MCF 10A (cell line): ENCODE data around the gene RAMP1. TPM values are rescaled to one million over a fixed set of nuclear protein-coding genes. Genes with fewer than 3 reads are reported as not detected.

ENCODE experiments used
- BruUV-seq: library from RNA; stranded (reverse); fragments of 400-500 nt; replicated peaks from 2 replicates; lab custom pipeline; 2021; lab: Mats Ljungman, UMichigan
- CTCF ChIA-PET: fragments of 300-600 bp; sonication (Branson Sonifier 250); formaldehyde crosslinking; extraction: SDS; loops from one replicate; lab custom pipeline; 2021; ENCODE audit warnings: antibody characterized with exemption, inconsistent platforms; lab: Yijun Ruan, JAX
- POLR2A ChIA-PET: fragments of 300-600, 350-650 bp; sonication (Branson Sonifier 250); formaldehyde crosslinking; extraction: SDS; loops from one replicate; lab custom pipeline; 2020; ENCODE audit warnings: antibody characterized with exemption, inconsistent platforms; lab: Yijun Ruan, JAX
- DNase-seq: peaks from one replicate; pipeline ENCODE4 v3.0.0-alpha.2; 2018; ENCODE audit not compliant: unreplicated experiment
- H3K27ac Mint-ChIP-seq: one replicate; pipeline ENCODE4 v1.8.0; 2022; ENCODE audit warnings: mild to moderate bottlenecking, low read depth, mixed read lengths; ENCODE audit not compliant: unreplicated experiment
- H3K27me3 Mint-ChIP-seq: one replicate; pipeline ENCODE4 v1.8.0; 2022; ENCODE audit warnings: mixed read lengths; ENCODE audit not compliant: insufficient read depth, unreplicated experiment
- H3K36me3 Mint-ChIP-seq: one replicate; pipeline ENCODE4 v1.8.0; 2022; ENCODE audit warnings: mild to moderate bottlenecking, moderate library complexity, mixed read lengths; ENCODE audit not compliant: insufficient read depth, unreplicated experiment
- H3K4me1 Mint-ChIP-seq: one replicate; pipeline ENCODE4 v1.8.0; 2022; ENCODE audit warnings: mixed read lengths; ENCODE audit not compliant: insufficient read depth, unreplicated experiment
- H3K4me3 Mint-ChIP-seq: one replicate; pipeline ENCODE4 v1.8.0; 2022; ENCODE audit warnings: mild to moderate bottlenecking, moderate library complexity, mixed read lengths; ENCODE audit not compliant: unreplicated experiment
- H3K9me3 Mint-ChIP-seq: one replicate; pipeline ENCODE4 v1.8.0; 2022; ENCODE audit warnings: mixed read lengths; ENCODE audit not compliant: unreplicated experiment
- CTCF ChIP-seq: fragments of 200-600 bp; IDR thresholded peaks from one replicate; pipeline ENCODE4 v1.8.0; 2022; ENCODE audit warnings: antibody characterized with exemption, mild to moderate bottlenecking; ENCODE audit not compliant: unreplicated experiment
- intact Hi-C: fragments of 100-400 bp; cut with micrococcal nuclease; formaldehyde crosslinking; loops from 2 replicates; pipeline ENCODE4 v1.14.1; 2022
- total RNA-seq: library from RNA; stranded (reverse); gene quantifications from 2 replicates; pipeline ENCODE4 v1.2.3, GENCODE V29; 2022

RAMP1 gene
- total RNA-seq, 1 experiment from 2014 or later = 11.2 TPM

DNA sequence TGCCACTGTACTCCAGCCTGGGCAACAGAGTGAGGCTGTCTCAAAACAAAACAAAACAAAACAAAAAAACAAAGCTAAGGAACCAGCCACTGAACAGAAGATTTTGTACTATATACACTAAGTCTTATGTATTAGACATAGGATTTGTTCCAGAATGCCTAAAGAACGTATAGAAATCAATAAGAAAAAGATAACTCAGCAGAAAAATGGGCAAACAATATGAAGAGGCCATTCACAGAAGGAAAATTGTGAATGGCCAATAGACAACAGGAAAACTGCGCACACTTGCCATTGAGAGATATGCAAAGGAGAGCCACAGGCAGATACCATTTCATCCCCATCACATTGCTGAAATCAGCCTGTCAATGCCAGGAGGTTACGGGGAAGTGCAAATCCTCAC, 92.5 kb downstream of the RAMP1 start:
- DNase-seq = no peak
- no peak overlapping the region for H3K4me3 Mint-ChIP-seq
- H3K4me1 Mint-ChIP-seq = no peaks in the 10 kb centered on the region
- H3K27ac Mint-ChIP-seq = no peak overlapping the region
- CTCF ChIA-PET = no interaction called here
- no peaks in the 10 kb centered on the region for H3K36me3 Mint-ChIP-seq
- POLR2A ChIA-PET = interaction anchor here (0.7 kb wide), 2 partner anchors 15 to 87 kb away, joined by 3 read pairs; no protein-coding TSS in a partner anchor
- no TSS peak for BruUV-seq
- no peak for TF ChIP-seq CTCF
- peaks cover 4% of the 10 kb centered on the region for H3K9me3 Mint-ChIP-seq
- H3K27me3 Mint-ChIP-seq = no peaks in the 10 kb centered on the region
- intact Hi-C loops = no loop called here

GRCh38 chr2:237952851-237953250, 93.4 kb downstream of the RAMP1 start:
- no peak for TF ChIP-seq CTCF
- peaks cover 6% of the 10 kb centered on the region for H3K4me1 Mint-ChIP-seq
- DNase-seq = no peak
- ChIA-PET CTCF (no interaction called here), POLR2A (interaction anchor here (0.6 kb wide), 1 partner anchor 10 kb away, joined by 4 read pairs; no protein-coding TSS in a partner anchor)
- H3K36me3 Mint-ChIP-seq = no peaks in the 10 kb centered on the region
- H3K4me3 Mint-ChIP-seq = no peak overlapping the region
- H3K27me3 Mint-ChIP-seq = no peaks in the 10 kb centered on the region
- H3K27ac Mint-ChIP-seq = no peak overlapping the region
- no peaks in the 10 kb centered on the region for H3K9me3 Mint-ChIP-seq
- intact Hi-C loops = no loop called here
- BruUV-seq = no TSS peak

DNA sequence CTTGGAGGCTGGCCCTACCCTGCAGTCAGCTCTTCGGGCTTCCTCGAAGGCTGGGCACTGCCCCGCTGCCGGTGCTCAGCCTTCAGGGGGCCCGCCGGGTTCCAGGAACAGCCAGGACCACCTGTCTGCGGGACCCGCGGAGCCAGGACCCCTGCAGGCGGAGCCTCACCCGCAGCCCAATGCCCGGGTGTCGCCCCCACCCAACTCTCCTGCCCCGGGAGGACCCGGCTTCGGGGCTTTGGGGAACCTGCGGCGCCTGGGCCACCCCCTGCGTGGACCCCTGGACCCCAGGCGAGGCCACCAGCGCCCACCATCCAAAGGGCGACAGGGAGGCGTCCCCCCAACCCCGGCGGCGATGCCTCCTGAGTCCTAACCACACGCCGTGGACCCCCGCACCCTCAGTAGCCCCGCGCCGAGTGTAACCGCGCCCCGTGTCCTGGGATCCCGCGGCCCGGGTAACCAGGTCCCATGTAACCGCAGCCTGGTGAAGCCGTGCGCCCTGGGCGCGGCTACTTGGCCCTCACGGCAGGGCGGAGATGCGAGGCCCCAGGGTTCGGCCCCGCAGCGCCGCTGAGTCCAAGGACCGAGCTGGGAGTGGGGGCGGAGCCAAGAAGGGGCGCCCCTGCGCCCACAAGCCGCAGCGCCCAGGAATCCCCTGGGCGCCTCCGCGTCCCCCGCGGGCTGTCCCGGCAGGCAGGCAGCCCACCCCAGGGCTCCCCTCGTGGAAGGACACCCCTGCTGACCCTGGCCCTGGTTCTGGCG, 96.4 kb downstream of the RAMP1 start:
- Mint-ChIP-seq H3K4me1 (peaks cover 6% of the 10 kb centered on the region), H3K27ac (no peak overlapping the region), H3K9me3 (no peaks in the 10 kb centered on the region), H3K27me3 (no peaks in the 10 kb centered on the region), H3K4me3 (no peak overlapping the region), H3K36me3 (no peaks in the 10 kb centered on the region)
- no peak for TF ChIP-seq CTCF
- DNase-seq = no peak
- POLR2A ChIA-PET = interaction anchor here (1.0 kb wide), 1 partner anchor 57 kb away, joined by 3 read pairs; no protein-coding TSS in a partner anchor
- no TSS peak for BruUV-seq
- intact Hi-C loops = no loop called here
- CTCF ChIA-PET = no interaction called here

- ChIA-PET POLR2A (no interaction called here), CTCF (interaction anchor here (0.7 kb wide), 1 partner anchor 34 kb away, joined by 3 read pairs; no protein-coding TSS in a partner anchor)
- DNase-seq = no peak
- intact Hi-C loops = no loop called here
- BruUV-seq = no TSS peak
- no peaks in the 10 kb centered on the region for H3K9me3 Mint-ChIP-seq
- H3K36me3 Mint-ChIP-seq = no peaks in the 10 kb centered on the region
- H3K4me3 Mint-ChIP-seq = no peak overlapping the region
- TF ChIP-seq CTCF = no peak
- H3K27me3 Mint-ChIP-seq = no peaks in the 10 kb centered on the region
- H3K4me1 Mint-ChIP-seq = peaks cover 6% of the 10 kb centered on the region
- H3K27ac Mint-ChIP-seq = no peak overlapping the region
Observed at GRCh38 chr2:237956402-237956736, 96.9 kb downstream of the RAMP1 start.
